ENCODE data around the gene KCTD10.

- TF ChIP-seq JUND (IDR thresholded peaks at IDR 0.05; ENCODE audit: low read depth, low read length) (no peak), MAX (IDR thresholded peaks at IDR 0.05; ENCODE audit: low read depth, low read length) (no peak), BRCA1 (IDR thresholded peaks at IDR 0.05; ENCODE audit: low read depth, low read length) (no peak), BCL11A (IDR thresholded peaks at IDR 0.05; ENCODE audit: low read depth, low read length) (no peak), TARDBP (IDR thresholded peaks at IDR 0.05; ENCODE audit: borderline replicate concordance) (no peak), BHLHE40 (IDR thresholded peaks at IDR 0.05; ENCODE audit: borderline replicate concordance in 1 of 2, low read depth in 2 of 2, low read length in 1 of 2) (no peak)
- TF ChIP-seq, protein P1, sequence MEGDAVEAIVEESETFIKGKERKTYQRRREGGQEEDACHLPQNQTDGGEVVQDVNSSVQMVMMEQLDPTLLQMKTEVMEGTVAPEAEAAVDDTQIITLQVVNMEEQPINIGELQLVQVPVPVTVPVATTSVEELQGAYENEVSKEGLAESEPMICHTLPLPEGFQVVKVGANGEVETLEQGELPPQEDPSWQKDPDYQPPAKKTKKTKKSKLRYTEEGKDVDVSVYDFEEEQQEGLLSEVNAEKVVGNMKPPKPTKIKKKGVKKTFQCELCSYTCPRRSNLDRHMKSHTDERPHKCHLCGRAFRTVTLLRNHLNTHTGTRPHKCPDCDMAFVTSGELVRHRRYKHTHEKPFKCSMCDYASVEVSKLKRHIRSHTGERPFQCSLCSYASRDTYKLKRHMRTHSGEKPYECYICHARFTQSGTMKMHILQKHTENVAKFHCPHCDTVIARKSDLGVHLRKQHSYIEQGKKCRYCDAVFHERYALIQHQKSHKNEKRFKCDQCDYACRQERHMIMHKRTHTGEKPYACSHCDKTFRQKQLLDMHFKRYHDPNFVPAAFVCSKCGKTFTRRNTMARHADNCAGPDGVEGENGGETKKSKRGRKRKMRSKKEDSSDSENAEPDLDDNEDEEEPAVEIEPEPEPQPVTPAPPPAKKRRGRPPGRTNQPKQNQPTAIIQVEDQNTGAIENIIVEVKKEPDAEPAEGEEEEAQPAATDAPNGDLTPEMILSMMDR (IDR thresholded peaks at IDR 0.05 in 2 of 3, conservative IDR thresholded peaks at IDR 0.05 in 1 of 3; ENCODE audit: control insufficient read depth in 2 of 3, extremely low read depth in 1 of 3, insufficient read depth in 1 of 3, low read depth in 3 of 3, low read length in 3 of 3): no peak
- TF ChIP-seq, protein P2, sequence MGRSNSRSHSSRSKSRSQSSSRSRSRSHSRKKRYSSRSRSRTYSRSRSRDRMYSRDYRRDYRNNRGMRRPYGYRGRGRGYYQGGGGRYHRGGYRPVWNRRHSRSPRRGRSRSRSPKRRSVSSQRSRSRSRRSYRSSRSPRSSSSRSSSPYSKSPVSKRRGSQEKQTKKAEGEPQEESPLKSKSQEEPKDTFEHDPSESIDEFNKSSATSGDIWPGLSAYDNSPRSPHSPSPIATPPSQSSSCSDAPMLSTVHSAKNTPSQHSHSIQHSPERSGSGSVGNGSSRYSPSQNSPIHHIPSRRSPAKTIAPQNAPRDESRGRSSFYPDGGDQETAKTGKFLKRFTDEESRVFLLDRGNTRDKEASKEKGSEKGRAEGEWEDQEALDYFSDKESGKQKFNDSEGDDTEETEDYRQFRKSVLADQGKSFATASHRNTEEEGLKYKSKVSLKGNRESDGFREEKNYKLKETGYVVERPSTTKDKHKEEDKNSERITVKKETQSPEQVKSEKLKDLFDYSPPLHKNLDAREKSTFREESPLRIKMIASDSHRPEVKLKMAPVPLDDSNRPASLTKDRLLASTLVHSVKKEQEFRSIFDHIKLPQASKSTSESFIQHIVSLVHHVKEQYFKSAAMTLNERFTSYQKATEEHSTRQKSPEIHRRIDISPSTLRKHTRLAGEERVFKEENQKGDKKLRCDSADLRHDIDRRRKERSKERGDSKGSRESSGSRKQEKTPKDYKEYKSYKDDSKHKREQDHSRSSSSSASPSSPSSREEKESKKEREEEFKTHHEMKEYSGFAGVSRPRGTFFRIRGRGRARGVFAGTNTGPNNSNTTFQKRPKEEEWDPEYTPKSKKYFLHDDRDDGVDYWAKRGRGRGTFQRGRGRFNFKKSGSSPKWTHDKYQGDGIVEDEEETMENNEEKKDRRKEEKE (IDR thresholded peaks at IDR 0.05): no peak
Observed at GRCh38 chr12:109432431-109432830, 44.7 kb downstream of the KCTD10 start.
